ENCODE measurements around the gene S100B.

The S100B gene

GRCh38 chr21:46604975-46605766 is at the start of gene S100B:
TSS of gene S100B (minus strand) at chr21:46605082. CDS start at chr21:46602415, 2,667 bp downstream.
- Histone ChIP-seq H3K4me1 (ENCODE audit: control insufficient read depth, insufficient read depth, low read length) (peaks cover 10% of the 10 kb centered on the region; the same call in 1 of the 2 replicates), H3K9ac (ENCODE audit: low read length) (no peak within 1 kb of the TSS), H3K4me3 (ENCODE audit: low read depth, low read length) (no peak within 1 kb of the TSS), H3K27me3 (ENCODE audit: control insufficient read depth, insufficient read depth, low read length) (no peaks in the 10 kb centered on the region), H3K27ac (ENCODE audit: low read depth, low read length) (no peak within 1 kb of the TSS), H3K9me3 (ENCODE audit: control insufficient read depth, insufficient read depth, low read depth, low read length) (no peaks in the 10 kb centered on the region), H3K36me3 (ENCODE audit: control insufficient read depth, insufficient read depth, low read length) (no peaks in the 10 kb centered on the region)

- H3K27me3 ChIP-seq (ENCODE audit: control insufficient read depth, insufficient read depth, low read length): no peaks in the 10 kb centered on the region
- no peak overlapping the region for H3K9ac ChIP-seq (ENCODE audit: low read length)
- no peak overlapping the region for H3K27ac ChIP-seq (ENCODE audit: low read depth, low read length)
- H3K4me3 ChIP-seq (ENCODE audit: low read depth, low read length): no peak overlapping the region
- H3K9me3 ChIP-seq (ENCODE audit: control insufficient read depth, insufficient read depth, low read depth, low read length): peaks cover 15% of the 10 kb centered on the region; the same call in 1 of the 2 replicates
- H3K36me3 ChIP-seq (ENCODE audit: control insufficient read depth, insufficient read depth, low read length): peaks cover 95% of the 10 kb centered on the region
- no peaks in the 10 kb centered on the region for H3K4me1 ChIP-seq (ENCODE audit: control insufficient read depth, insufficient read depth, low read length)
Measured at GRCh38 chr21:46651121-46651520, 46.2 kb upstream of the S100B start.

GRCh38 chr21:46650476-46651098 is 45.7 kb upstream of the S100B start:
- H3K9me3 ChIP-seq (ENCODE audit: control insufficient read depth, insufficient read depth, low read depth, low read length): peaks cover 11% of the 10 kb centered on the region; the same call in 1 of the 2 replicates
- no peaks in the 10 kb centered on the region for H3K4me1 ChIP-seq (ENCODE audit: control insufficient read depth, insufficient read depth, low read length)
- no peak overlapping the region for H3K9ac ChIP-seq (ENCODE audit: low read length)
- no peaks in the 10 kb centered on the region for H3K27me3 ChIP-seq (ENCODE audit: control insufficient read depth, insufficient read depth, low read length)
- H3K27ac ChIP-seq (ENCODE audit: low read depth, low read length): no peak overlapping the region
- no peak overlapping the region for H3K4me3 ChIP-seq (ENCODE audit: low read depth, low read length)
- H3K36me3 ChIP-seq (ENCODE audit: control insufficient read depth, insufficient read depth, low read length): peaks cover 95% of the 10 kb centered on the region

- no peak overlapping the region for H3K27ac ChIP-seq (ENCODE audit: low read depth, low read length)
Measured at GRCh38 chr21:46649356-46649755, 44.5 kb upstream of the S100B start.

GRCh38 chr21:46648539-46648938 is 43.7 kb upstream of the S100B start:
- H3K36me3 ChIP-seq (ENCODE audit: control insufficient read depth, insufficient read depth, low read length): peaks cover 95% of the 10 kb centered on the region

More at GRCh38 chr21:46649356-46649755, 44.5 kb upstream of the S100B start:
- Histone ChIP-seq H3K27me3 (ENCODE audit: control insufficient read depth, insufficient read depth, low read length) (no peaks in the 10 kb centered on the region), H3K36me3 (ENCODE audit: control insufficient read depth, insufficient read depth, low read length) (peaks cover 95% of the 10 kb centered on the region), H3K9ac (ENCODE audit: low read length) (no peak overlapping the region), H3K4me3 (ENCODE audit: low read depth, low read length) (no peak overlapping the region), H3K9me3 (ENCODE audit: control insufficient read depth, insufficient read depth, low read depth, low read length) (peaks cover 2% of the 10 kb centered on the region; the same call in 1 of the 2 replicates), H3K4me1 (ENCODE audit: control insufficient read depth, insufficient read depth, low read length) (no peaks in the 10 kb centered on the region)

GRCh38 chr21:46646541-46647154 is 41.8 kb upstream of the S100B start:
- no peak overlapping the region for H3K9ac ChIP-seq (ENCODE audit: low read length)
- H3K4me3 ChIP-seq (ENCODE audit: low read depth, low read length): no peak overlapping the region
- H3K36me3 ChIP-seq (ENCODE audit: control insufficient read depth, insufficient read depth, low read length): peaks cover 81% of the 10 kb centered on the region
- H3K27me3 ChIP-seq (ENCODE audit: control insufficient read depth, insufficient read depth, low read length): no peaks in the 10 kb centered on the region
- no peaks in the 10 kb centered on the region for H3K9me3 ChIP-seq (ENCODE audit: control insufficient read depth, insufficient read depth, low read depth, low read length)
- no peak overlapping the region for H3K27ac ChIP-seq (ENCODE audit: low read depth, low read length)
- no peaks in the 10 kb centered on the region for H3K4me1 ChIP-seq (ENCODE audit: control insufficient read depth, insufficient read depth, low read length)

More at GRCh38 chr21:46648539-46648938, 43.7 kb upstream of the S100B start:
- Histone ChIP-seq H3K4me3 (ENCODE audit: low read depth, low read length) (no peak overlapping the region), H3K9ac (ENCODE audit: low read length) (no peak overlapping the region), H3K4me1 (ENCODE audit: control insufficient read depth, insufficient read depth, low read length) (no peaks in the 10 kb centered on the region), H3K9me3 (ENCODE audit: control insufficient read depth, insufficient read depth, low read depth, low read length) (no peaks in the 10 kb centered on the region), H3K27me3 (ENCODE audit: control insufficient read depth, insufficient read depth, low read length) (no peaks in the 10 kb centered on the region), H3K27ac (ENCODE audit: low read depth, low read length) (no peak overlapping the region)

- Histone ChIP-seq H3K9ac (ENCODE audit: low read length) (no peak overlapping the region), H3K27ac (ENCODE audit: low read depth, low read length) (no peak overlapping the region), H3K36me3 (ENCODE audit: control insufficient read depth, insufficient read depth, low read length) (peaks cover 81% of the 10 kb centered on the region), H3K9me3 (ENCODE audit: control insufficient read depth, insufficient read depth, low read depth, low read length) (no peaks in the 10 kb centered on the region), H3K27me3 (ENCODE audit: control insufficient read depth, insufficient read depth, low read length) (no peaks in the 10 kb centered on the region), H3K4me3 (ENCODE audit: low read depth, low read length) (no peak overlapping the region), H3K4me1 (ENCODE audit: control insufficient read depth, insufficient read depth, low read length) (no peaks in the 10 kb centered on the region)
Measured at GRCh38 chr21:46645840-46646239, 41.0 kb upstream of the S100B start.

- Histone ChIP-seq H3K9ac (ENCODE audit: low read length) (no peak overlapping the region), H3K36me3 (ENCODE audit: control insufficient read depth, insufficient read depth, low read length) (peaks cover 64% of the 10 kb centered on the region)
Measured at GRCh38 chr21:46643379-46644177, 38.7 kb upstream of the S100B start.

GRCh38 chr21:46641656-46642055 is 36.8 kb upstream of the S100B start:
- no peaks in the 10 kb centered on the region; the same call in 1 of the 2 replicates for H3K4me1 ChIP-seq (ENCODE audit: control insufficient read depth, insufficient read depth, low read length)
- H3K36me3 ChIP-seq (ENCODE audit: control insufficient read depth, insufficient read depth, low read length): peaks cover 61% of the 10 kb centered on the region
- no peak overlapping the region for H3K9ac ChIP-seq (ENCODE audit: low read length)
- no peak overlapping the region for H3K4me3 ChIP-seq (ENCODE audit: low read depth, low read length)
- no peaks in the 10 kb centered on the region for H3K27me3 ChIP-seq (ENCODE audit: control insufficient read depth, insufficient read depth, low read length)
- H3K9me3 ChIP-seq (ENCODE audit: control insufficient read depth, insufficient read depth, low read depth, low read length): no peaks in the 10 kb centered on the region
- H3K27ac ChIP-seq (ENCODE audit: low read depth, low read length): no peak overlapping the region

More at GRCh38 chr21:46643379-46644177, 38.7 kb upstream of the S100B start:
- H3K4me3 ChIP-seq (ENCODE audit: low read depth, low read length): no peak overlapping the region
- H3K27ac ChIP-seq (ENCODE audit: low read depth, low read length): no peak overlapping the region
- no peaks in the 10 kb centered on the region for H3K27me3 ChIP-seq (ENCODE audit: control insufficient read depth, insufficient read depth, low read length)
- no peaks in the 10 kb centered on the region for H3K4me1 ChIP-seq (ENCODE audit: control insufficient read depth, insufficient read depth, low read length)
- H3K9me3 ChIP-seq (ENCODE audit: control insufficient read depth, insufficient read depth, low read depth, low read length): no peaks in the 10 kb centered on the region

GRCh38 chr21:46639489-46640386 is 34.9 kb upstream of the S100B start:
- Histone ChIP-seq H3K9ac (ENCODE audit: low read length) (no peak overlapping the region), H3K36me3 (ENCODE audit: control insufficient read depth, insufficient read depth, low read length) (peaks cover 44% of the 10 kb centered on the region), H3K4me1 (ENCODE audit: control insufficient read depth, insufficient read depth, low read length) (peaks cover 8% of the 10 kb centered on the region; the same call in 1 of the 2 replicates), H3K9me3 (ENCODE audit: control insufficient read depth, insufficient read depth, low read depth, low read length) (no peaks in the 10 kb centered on the region), H3K27me3 (ENCODE audit: control insufficient read depth, insufficient read depth, low read length) (no peaks in the 10 kb centered on the region), H3K4me3 (ENCODE audit: low read depth, low read length) (no peak overlapping the region), H3K27ac (ENCODE audit: low read depth, low read length) (no peak overlapping the region)

Measured in HUES6 (cell line).